ENCODE results near the gene GRHPR. TPM values are rescaled to one million over a fixed set of nuclear protein-coding genes. Genes with fewer than 3 reads are reported as not detected.

GRHPR gene
- total and polyA plus RNA-seq, 10 of the 15 experiments (the other 5 are each of a cell fraction or from before 2014, with no cell fraction given) = 52.4 to 194 (median 126) TPM

DNA sequence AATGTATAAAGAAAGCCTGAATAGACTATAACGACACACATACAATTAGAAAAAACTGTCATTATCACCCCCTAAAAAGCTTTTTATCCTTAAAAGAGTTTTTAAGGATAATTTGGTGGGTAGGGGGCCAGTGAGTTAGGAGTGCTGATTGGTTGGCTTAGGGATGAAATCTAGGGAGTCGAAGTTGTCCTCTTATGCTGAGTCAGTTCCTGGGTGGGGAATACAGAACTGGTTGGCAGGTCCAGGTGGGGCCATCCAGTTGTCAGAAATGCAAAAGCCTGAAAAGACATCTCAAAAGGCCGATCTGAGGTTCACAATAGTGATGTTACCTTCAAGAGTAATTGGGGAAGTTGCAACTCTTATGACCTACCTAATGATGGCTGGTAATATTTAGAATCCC, 29.1 kb downstream of the GRHPR start:
- 85% methylated on average over 3 of the region's 3 CpGs for WGBS (ENCODE audit: insufficient coverage, insufficient replicate concordance, low lambda C conversion rate, missing lambda C conversion rate)
- CTCF ChIA-PET = interaction anchor here (0.6 to 1.2 kb wide), 3 partner anchors 14 to 819 kb away, joined by 3 to 5 read pairs (median 4); no protein-coding TSS in a partner anchor
- Histone ChIP-seq H3K27me3 (replicated peaks in 1 of 2; ENCODE audit: control insufficient read depth in 2 of 2, insufficient read depth in 2 of 2, low read length in 1 of 2) (no peaks in the 10 kb centered on the region), H3K27ac (ENCODE audit: control insufficient read depth, insufficient read depth) (no peak overlapping the region), H3K9ac (ENCODE audit: control insufficient read depth, insufficient read depth, low read length) (no peak overlapping the region), H3K4me2 (ENCODE audit: control insufficient read depth, insufficient read depth) (no peak overlapping the region), H4K20me1 (ENCODE audit: control insufficient read depth, insufficient read depth) (no peaks in the 10 kb centered on the region), H3K4me3 (no peak overlapping the region), H3K4me1 (ENCODE audit: control insufficient read depth, insufficient read depth, low read length) (peaks cover 8% of the 10 kb centered on the region), H3K79me2 (ENCODE audit: control insufficient read depth, insufficient read depth, low read length) (peaks cover 51% of the 10 kb centered on the region), H3K36me3 (ENCODE audit: control insufficient read depth in 2 of 2, insufficient read depth in 2 of 2, low read length in 1 of 2) (peaks cover 0 to 11% of the 10 kb centered on the region in 2 experiments; a peak in 2 of 4 replicates), H3K9me3 (replicated peaks; ENCODE audit: control insufficient read depth, insufficient read depth, low read length) (no peaks in the 10 kb centered on the region; the same call in 2 of the 3 replicates), H2AFZ (ENCODE audit: control insufficient read depth, low read depth, low read length) (no peak overlapping the region)
- intact Hi-C loops (cut with micrococcal nuclease; ENCODE audit: unreplicated experiment) = no loop called here
- in situ Hi-C loops (cut with MboI) = no loop called here
- BruUV-seq (replicated peaks) = no TSS peak
- POLR2A ChIA-PET = interaction anchor here (1.5 kb wide), 1 partner anchor 13 kb away, joined by 4 read pairs; no protein-coding TSS in a partner anchor
- TF ChIP-seq GABPA (IDR thresholded peaks at IDR 0.05; ENCODE audit: low read depth) (no peak), ETV6 (conservative IDR thresholded peaks at IDR 0.05 in 1 of 2, IDR thresholded peaks at IDR 0.05 in 1 of 2; ENCODE audit: borderline replicate concordance in 1 of 2, low read depth in 1 of 2) (no peak), SUZ12 (IDR thresholded peaks at IDR 0.05; ENCODE audit: unreplicated experiment) (no peak), LARP7 (IDR thresholded peaks at IDR 0.05) (no peak), FOS (IDR thresholded peaks at IDR 0.05; ENCODE audit: borderline replicate concordance, extremely low read depth, insufficient read length) (no peak), JUNB (IDR thresholded peaks at IDR 0.05) (no peak), PML (IDR thresholded peaks at IDR 0.05; ENCODE audit: low read length) (no peak), EP300 (IDR thresholded peaks at IDR 0.05; ENCODE audit: borderline replicate concordance in 1 of 2, control insufficient read depth in 1 of 2, low read depth in 2 of 2, low read length in 2 of 2) (no peak), ZZZ3 (IDR thresholded peaks at IDR 0.05; ENCODE audit: control insufficient read depth, insufficient read length, low read depth) (no peak), SREBF1 (IDR thresholded peaks at IDR 0.05; ENCODE audit: low read length) (no peak), CBX5 (IDR thresholded peaks at IDR 0.05; ENCODE audit: low read depth) (no peak), MXI1 (IDR thresholded peaks at IDR 0.05; ENCODE audit: low read depth, low read length) (no peak)
- TF ChIP-seq, protein P1, sequence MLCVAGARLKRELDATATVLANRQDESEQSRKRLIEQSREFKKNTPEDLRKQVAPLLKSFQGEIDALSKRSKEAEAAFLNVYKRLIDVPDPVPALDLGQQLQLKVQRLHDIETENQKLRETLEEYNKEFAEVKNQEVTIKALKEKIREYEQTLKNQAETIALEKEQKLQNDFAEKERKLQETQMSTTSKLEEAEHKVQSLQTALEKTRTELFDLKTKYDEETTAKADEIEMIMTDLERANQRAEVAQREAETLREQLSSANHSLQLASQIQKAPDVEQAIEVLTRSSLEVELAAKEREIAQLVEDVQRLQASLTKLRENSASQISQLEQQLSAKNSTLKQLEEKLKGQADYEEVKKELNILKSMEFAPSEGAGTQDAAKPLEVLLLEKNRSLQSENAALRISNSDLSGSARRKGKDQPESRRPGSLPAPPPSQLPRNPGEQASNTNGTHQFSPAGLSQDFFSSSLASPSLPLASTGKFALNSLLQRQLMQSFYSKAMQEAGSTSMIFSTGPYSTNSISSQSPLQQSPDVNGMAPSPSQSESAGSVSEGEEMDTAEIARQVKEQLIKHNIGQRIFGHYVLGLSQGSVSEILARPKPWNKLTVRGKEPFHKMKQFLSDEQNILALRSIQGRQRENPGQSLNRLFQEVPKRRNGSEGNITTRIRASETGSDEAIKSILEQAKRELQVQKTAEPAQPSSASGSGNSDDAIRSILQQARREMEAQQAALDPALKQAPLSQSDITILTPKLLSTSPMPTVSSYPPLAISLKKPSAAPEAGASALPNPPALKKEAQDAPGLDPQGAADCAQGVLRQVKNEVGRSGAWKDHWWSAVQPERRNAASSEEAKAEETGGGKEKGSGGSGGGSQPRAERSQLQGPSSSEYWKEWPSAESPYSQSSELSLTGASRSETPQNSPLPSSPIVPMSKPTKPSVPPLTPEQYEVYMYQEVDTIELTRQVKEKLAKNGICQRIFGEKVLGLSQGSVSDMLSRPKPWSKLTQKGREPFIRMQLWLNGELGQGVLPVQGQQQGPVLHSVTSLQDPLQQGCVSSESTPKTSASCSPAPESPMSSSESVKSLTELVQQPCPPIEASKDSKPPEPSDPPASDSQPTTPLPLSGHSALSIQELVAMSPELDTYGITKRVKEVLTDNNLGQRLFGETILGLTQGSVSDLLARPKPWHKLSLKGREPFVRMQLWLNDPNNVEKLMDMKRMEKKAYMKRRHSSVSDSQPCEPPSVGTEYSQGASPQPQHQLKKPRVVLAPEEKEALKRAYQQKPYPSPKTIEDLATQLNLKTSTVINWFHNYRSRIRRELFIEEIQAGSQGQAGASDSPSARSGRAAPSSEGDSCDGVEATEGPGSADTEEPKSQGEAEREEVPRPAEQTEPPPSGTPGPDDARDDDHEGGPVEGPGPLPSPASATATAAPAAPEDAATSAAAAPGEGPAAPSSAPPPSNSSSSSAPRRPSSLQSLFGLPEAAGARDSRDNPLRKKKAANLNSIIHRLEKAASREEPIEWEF (IDR thresholded peaks at IDR 0.05; ENCODE audit: insufficient replicate concordance, low read depth, low read length) = no peak
- no peak for FAIRE-seq
- SMC1A ChIA-PET (ENCODE audit: uncharacterized antibody, unreplicated experiment) = interaction anchor here (1.0 to 6.5 kb wide), 5 partner anchors 9 to 36 kb away, joined by 3 to 33 read pairs (median 4); partner anchors contain the start of gene ZBTB5
- ATAC-seq = no peak
- RAD21 ChIA-PET (ENCODE audit: unreplicated experiment) = interaction anchor here (3.2 kb wide), 1 partner anchor 12 kb away, joined by 8 read pairs; no protein-coding TSS in a partner anchor
- DNase-seq (ENCODE audit: low read depth, low spot score) = no peak

Data from GM12878 (cell line).